GM18508 (cell line): ENCODE results near the gene EPC2.
"Not testable (repeated sequence)": the region's sequence is repeated elsewhere in the genome, so short reads cannot be mapped to it uniquely, and the experiment has no call there.

Experiments used
- ATAC-seq: cut with Tn5 transposase; IDR thresholded peaks from one replicate; pipeline ENCODE4 v1.9.1; 2021; ENCODE audit warnings: moderate number of reproducible peaks; ENCODE audit not compliant: insufficient read depth, unreplicated experiment

The EPC2 gene

DNA sequence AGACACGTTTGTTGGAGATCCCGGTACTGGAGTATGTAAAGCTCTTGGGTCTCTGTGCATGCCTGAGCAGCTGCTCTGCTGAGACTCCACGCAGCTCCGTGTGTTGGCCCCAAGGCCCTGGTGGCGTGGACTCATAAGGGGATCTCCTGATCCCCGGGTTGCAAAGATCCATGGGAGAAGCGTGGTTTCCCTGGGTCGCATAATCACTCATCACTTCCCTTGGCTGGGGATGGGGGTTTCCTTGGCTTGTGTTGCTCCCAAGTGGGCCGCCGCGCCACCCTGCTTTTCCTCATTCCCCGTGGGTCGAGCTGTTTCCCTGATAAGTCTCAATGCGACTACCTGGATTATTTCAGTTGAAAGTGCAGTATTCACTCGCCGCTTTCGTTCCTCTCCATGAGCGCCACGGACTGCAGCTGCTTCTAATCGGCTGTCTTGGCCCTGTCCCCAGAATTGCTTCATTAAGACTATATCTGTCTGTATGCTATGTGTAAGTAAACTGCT lies 76.0 kb downstream of the EPC2 start:
- no peak for ATAC-seq

DNA sequence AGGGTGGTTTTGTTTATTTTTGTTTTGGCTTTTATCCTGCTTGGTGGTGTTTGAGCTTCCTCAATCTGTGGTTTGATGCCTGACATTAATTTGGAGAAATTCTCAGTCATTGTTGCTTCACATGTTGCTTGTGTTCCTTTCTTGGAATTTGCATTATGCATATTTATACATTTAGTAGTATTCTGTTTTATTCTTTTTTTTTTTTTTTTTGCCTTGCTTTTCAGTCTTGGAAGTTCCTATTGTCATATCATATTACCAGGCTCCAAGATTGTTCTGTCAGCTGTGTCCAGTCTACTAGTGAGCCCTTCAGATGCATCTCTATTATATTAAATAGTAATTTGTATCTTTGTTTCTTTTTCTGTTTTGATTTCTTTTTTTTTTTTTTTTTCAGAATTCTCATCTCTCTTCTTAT lies 77.0 kb downstream of the EPC2 start:
- ATAC-seq: no peak

DNA sequence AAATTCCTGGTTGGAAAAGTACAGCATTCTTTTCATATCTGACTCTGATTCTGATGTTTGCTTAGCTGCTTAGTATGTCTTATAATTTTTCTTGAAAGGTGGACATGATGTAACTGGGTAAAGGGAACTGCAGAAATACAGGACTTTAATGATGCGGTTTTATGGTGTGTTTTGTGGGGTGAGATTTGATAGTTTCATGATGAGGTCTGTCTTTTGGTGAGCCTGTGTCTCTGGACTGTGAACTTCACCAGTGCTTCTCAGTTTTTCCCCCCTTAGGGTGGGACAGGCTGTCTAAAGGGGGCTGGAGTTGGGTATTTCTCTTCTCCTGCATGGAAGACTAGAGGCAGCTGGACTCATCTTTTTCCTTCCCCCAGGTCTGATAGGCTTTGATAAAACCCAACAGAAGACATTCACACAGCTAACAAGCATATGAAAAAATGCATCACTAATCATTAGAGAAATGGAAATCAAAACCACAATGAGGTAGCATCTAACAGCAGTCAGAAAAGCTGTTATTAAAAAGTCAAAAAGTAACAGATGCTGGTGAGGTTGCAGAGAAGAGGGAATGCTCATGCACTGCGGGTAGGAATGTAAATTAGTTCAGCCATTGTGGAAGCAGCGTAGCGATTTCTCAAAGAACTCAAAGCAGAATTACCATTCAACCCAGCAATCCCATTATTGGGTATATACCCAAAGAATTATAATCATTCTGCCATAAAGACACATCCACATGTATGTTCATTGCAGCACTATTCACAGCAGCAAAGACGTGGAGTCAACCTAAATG lies 77.6 kb downstream of the EPC2 start:
- ATAC-seq: no peak

DNA sequence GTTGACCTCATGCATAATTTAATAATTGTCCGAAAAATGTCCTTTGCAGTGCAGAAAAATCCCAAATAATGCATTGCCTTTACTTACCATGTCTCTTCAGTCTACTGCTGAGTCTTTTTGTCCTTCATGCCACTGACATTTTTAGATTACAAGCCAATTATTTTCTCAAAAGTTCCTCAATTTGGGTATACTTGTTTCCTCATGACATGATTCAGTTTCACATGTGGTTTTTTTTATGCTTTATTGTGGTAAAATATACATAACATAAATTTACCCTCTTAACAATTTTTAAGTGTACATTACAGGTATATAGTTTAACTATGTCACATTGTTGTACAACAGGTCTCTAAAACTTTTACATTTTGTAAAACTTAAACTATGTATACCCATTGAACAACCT lies 81.0 kb downstream of the EPC2 start:
- no peak for ATAC-seq

DNA sequence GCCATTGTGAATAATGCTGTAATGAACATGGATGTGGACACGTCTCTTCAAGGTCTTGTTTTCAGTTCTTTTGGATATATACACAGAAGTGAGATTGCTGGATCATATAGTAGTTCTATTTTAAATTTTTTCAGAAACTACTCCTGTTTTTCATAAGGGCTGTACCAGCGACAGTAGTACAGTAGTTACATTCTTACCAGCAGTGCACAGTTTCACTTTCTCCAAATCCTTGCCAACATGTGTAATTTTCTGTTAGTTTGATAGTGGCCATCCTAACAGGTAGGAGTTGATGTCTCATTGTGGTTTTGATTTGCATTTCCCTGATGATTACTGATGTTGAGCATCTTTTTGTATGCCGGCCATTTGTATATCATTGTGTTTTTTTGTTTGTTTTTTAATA lies 81.7 kb downstream of the EPC2 start:
- ATAC-seq: peak; percentile 62

DNA sequence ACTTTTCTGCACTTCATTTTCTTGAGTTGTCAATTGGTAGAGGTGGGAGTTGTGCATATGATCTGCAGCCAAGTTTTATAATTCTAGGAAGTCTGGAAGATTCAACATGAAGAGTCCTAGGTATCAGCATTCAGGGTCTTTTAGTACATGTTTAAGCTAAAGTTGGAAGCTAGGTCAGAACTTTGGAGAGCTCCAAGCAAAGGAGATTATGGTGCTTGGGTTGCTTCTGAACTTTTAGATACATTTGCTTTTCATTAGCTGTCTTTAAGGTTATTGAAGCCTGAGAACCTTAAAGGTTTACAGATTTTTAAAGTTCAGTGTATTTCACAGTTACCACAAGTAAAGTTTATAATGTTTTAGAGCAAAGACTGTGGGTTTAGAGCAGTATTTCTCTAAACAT lies 85.5 kb downstream of the EPC2 start:
- ATAC-seq: no peak

DNA sequence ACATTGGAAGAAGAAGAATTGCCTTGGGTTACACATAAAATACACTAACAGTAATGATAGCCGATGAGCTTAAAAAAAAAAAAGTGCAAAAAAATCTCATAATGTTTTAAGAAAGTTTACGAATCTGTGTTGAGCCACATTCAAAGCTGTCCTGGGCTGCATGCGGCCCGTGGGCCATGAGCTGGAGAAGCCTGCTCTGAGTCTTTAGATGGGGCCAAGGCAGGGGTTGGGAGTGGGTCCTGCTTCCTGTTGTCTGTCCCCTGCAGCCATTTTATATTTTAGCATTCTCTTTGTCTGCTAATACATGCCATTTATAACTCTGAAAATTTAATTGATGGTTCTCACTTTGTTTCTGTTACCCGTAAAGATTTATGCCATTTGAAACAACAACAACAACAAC lies 93.2 kb downstream of the EPC2 start:
- ATAC-seq: no peak

DNA sequence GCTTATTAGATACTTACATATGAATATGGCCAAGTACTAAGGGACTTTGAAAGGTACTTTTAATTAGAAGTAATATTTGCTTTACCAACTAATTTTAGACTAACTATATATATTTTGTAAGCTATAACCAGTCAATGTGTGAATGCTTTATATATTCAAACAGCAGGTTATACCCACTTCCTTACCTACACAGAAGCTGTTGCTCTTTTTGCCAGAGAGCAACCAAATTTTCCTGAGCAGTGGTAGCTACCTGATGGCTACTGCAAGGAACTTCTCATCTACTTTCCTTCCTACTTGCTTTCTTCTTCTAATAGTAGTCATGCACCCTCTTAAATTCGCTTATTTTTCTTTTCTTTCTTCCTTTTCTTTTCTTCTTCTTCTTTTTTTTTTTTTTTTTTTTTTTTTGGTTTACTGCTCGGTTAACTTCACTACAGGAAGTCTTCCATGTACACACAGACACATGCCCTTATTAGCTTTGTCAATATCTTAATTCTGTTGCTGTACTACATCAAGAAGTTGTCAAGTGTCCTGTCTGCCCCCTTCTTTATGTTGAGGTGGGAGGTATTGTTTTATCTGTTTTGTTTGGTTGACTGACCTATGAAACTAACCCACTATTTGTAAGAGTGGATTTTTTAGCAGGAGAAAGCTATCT lies 95.0 kb downstream of the EPC2 start:
- ATAC-seq: no peak

DNA sequence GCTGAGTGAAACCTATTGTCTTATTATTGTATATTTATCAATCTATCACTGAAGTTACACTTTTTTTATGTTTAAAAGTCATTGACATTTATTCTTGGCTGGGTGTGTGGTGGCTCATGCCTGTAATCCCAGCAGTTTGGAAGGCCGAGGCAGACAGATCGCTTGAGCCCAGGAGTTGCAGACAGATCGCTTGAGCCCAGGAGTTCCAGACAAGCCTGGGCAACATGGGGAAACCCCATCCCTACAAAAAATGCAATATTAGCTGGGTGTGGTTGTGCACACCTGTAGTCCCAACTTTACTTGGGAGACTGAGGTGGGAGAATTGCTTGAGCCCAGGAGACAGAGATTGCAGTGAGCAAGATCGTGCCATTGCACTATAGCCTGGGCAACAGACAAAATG lies 97.8 kb downstream of the EPC2 start:
- no peak for ATAC-seq

DNA sequence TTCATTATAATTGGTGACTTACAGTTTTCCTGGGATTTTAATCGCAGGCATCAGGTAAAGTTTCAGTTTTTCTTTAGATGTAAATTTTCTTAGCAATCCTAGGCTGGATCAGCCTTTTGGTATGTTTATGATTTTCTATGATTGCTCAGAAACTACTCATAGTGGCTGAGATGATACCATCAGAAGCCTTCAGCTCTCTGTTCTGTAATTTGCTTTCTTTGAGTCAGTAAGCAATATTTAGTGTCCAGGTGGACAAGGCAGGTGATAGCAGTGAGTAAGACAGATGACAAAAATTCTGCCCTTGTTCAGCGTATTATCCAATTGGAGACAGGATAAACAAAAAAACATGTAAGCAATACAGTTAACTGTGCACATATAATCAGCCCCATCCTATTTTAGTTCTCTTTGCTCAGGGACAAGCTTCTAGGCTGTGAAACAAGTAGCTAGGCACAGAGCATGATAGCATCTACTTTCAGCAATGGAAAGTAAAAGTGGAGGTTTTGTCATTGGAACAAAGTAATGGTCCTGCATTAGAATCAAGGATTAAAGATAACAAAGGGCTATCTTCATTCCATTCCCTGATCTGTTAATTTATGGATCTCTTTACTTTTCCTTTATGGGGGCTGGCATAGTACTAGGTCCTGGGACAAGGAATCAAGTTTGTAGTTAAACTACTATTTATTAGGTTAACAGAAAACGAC lies 100.8 kb downstream of the EPC2 start:
- ATAC-seq: no peak

DNA sequence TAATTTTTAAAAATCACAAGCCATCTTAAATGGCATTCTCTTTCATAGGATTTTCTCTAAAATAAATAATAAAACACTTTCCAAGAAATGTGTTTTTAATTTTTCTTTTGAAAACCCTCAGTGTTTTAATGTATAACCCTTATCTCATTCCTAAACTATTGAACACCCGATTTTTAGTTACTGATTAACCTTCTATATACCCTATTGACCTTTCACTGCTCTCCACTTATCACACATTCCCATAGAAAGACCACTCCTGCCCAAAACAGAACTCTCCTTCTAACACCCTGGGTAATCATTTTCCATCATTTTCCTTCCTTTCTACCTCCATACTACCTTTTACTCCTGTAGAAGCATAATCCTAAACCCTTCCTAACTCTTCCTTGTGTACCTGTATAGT lies 102.4 kb downstream of the EPC2 start:
- no peak for ATAC-seq

DNA sequence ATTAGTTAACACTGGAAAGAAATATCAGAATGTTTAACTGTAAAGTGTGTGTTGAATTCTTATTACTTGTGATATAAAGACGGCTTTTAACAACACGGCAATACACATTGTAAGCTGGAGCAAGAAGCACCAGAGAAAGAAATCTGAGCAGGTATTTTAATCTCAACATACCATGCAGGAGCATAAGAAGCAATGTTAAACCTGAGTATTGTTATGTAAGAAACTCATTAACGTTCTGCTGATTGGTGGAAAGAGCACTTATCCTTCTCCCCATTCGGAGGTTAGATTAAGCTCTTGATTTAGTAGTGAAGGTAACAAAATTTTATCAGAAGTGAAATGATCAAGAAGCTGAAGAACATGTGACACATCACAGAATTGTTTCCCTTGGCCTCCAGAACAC lies 107.4 kb downstream of the EPC2 start:
- ATAC-seq: no peak

DNA sequence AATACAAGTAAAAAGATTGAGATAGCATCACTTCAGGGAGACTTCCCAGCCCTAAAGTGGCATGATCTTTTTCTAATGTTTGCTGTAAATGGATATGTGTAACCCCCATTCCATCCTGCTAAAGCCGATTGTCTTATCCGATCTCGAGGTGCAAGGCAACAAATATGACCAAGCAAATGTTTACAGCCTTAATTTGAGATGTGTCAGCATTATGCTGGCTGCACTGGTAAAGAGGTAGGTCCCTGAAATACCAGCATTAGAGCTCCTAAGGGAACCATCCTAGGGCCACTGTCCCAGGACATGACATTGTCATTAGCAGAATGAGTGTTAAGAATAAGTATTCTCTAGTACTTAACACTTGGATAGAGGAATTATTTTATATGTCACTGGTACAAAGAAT lies 108.4 kb downstream of the EPC2 start:
- ATAC-seq: no peak

DNA sequence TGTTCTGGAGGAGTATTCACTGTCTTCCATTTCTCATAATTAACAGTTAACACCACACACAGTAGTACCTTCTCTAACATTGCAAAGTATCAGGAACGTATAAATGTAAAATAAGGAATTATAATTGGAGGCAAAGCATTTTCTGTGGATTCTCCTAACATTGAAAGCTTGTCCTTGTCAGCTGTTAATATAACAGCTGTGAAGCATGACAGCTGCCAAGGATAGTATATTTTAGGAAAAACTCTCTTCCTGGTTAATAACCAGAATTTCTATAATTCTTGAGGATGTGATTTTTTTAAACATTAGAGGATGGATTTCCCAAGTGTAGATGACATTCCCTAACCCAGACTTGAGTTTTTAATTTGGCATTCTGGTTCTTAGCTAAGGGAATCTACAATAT lies 110.3 kb downstream of the EPC2 start:
- ATAC-seq: no peak

DNA sequence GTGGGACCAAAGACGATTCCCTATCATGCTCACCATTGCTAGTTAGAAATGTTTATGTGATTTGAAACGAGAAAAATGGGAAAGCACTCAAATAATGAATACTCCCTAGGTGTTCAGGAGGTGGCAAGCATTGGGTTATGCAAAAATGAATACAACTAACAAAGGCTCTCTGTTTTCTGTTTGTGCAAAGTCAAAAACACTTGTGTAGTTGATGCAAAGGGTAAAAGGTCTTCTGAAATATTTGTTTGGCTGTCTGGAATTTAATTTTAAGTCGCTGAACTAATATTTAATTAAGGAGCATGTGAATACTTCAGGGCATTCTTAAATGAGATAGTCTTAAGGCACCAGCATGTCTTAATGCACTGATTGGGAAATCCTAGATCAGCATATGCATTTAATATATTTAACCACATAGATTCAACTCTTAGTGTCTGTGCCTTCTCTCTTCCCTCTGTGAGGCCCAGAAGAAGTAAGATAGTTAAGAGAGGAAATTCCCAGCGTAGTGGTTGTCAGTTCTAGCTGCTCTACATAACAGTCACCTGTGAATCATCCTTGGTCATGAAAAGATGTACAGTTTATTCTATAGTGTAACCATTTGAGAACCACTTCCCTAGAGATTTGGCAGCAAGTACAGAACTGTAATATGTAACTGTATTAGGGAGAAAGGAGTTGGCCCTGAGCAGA lies 111.9 kb downstream of the EPC2 start:
- no peak for ATAC-seq

DNA sequence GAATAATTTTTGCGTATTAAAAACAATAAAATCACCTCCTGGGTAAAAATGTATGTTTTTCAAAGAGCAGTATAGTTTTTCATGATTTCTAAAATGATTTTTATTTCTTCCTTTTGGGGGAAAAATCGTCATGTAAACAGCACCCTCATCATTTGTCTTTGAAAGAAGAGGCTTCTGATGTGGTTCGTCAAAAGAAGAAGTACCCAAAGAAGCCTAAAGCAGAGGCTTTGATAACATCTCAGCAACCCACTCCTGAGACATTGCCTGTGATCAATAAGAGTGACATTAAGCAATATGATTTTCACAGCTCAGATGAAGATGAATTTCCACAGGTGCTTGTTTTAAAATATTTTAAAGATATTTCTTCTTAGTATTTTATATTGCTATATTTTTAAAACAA lies 120.3 kb downstream of the EPC2 start:
- no peak for ATAC-seq

DNA sequence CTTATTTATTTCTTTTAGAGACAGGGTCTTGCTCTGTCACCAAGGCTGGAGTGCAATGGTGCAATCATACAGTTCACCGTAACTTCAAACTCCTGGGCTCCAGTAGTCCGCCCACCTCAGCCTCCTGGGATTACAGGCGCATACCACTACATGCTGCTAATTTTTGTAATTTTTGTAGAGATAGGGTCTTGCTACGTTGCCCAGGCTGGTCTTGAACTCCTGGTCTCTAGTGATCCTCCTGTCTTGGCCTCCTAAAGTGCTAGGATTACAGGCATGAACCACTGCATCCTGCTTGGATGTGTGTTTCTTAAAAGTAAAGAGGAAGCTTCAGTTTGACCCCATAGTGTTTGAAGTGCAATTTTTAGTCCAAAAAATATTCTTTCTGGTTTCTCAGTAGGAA lies 125.5 kb downstream of the EPC2 start:
- ATAC-seq: no peak

DNA sequence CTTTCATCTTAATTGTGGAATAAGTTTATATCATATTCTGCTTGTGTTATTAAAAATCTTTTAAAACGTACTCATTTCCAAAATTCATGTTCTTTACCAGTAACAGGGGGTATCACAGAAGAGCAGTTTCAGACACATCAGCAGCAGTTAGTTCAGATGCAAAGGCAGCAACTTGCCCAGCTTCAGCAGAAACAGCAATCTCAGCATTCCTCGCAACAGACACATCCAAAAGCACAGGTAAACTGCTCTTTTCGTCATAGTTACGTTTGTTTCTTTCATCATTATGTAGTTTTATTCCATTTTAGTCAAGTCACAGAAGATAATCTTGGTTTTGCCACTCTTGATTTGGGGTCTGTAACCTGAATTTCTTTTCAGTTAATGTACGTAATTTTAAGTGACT lies 137.0 kb downstream of the EPC2 start:
- no peak for ATAC-seq

DNA sequence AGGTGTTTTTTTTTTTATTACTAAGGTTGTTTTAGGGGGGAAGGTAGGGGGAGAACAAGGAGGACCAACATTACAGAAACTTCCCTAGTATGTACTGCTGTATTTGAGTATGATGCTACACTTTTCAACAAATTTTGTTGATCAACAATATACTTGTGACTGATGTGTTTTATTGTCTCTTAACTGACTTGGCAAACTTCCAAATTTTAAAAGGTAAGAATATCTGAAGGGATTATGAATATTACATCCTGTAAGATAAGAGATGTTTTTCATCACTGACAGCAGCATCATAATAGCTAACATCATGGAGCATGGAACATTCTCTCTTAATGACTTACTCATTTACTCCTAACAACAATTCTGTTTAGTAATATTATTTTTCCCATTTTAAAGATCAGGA lies 144.5 kb downstream of the EPC2 start:
- ATAC-seq: no peak

DNA sequence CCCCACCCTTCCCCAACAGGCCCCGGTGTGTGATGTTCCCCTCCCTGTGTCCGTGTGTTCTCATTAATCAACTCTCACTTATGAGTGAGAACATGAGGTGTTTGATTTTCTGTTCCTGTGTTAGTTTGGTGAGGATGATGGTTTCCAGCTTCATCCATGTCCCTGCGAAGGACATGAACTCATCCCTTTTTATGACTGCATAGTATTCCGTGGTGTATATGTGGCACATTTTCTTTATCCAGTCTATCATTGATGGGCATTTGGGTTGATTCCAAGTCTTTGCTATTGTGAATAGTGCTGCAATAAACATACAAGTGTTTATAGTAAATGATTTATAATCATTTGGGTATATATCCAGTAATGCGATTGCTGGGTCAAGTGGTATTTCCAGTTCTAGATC lies 145.6 kb downstream of the EPC2 start:
- not testable (repeated sequence) for ATAC-seq

DNA sequence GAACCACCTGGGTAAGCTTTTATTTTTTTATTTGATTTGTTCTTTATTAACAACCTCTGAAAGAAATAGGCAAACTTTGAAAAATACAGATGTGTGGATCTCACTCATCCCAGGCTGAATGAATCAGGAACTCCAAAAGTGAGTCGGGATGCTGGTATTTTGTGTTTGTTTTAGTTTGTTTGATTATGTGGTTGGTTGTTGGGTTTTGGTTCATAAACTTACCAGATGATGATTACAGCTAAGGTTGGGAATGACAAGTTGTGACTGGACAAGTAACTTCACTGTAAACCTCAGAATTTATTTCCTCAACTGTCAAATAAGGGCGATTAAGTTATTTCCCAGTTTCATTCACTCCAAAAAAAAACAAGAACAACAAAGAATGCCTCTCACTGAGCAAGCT lies 150.0 kb downstream of the EPC2 start:
- ATAC-seq: no peak
